Renal pelvis (tissue), 4 donors: ENCODE measurements around the gene CDK6. TPM values are rescaled to one million over a fixed set of nuclear protein-coding genes. Genes with fewer than 3 reads are reported as not detected.

ENCODE experiments used
- DNase-seq: peaks from one replicate; pipeline ENCODE4 v3.0.0-alpha.2; 2013
- polyA plus RNA-seq, 3 donors: library from polyadenylated mRNA; unstranded; fragments of 120-200 nt; gene quantifications; one replicate each; pipeline ENCODE4 v1.2.1, GENCODE V29; 2013; ENCODE audit not compliant: insufficient read length in 3 of 3

The CDK6 gene
- polyA plus RNA-seq, 3 donors, result 40.0 to 41.7 (median 40.3) TPM

- DNase-seq, result peak; percentile 22
Observed at GRCh38 chr7:92831716-92832533, 4.4 kb downstream of the CDK6 start.

GRCh38 chr7:92830532-92831110 is 5.8 kb downstream of the CDK6 start:
- DNase-seq, result no peak

- no peak for DNase-seq
Observed at GRCh38 chr7:92830027-92830426, 6.3 kb downstream of the CDK6 start.

GRCh38 chr7:92827464-92828120 is 8.8 kb downstream of the CDK6 start:
- DNase-seq, result no peak

- no peak for DNase-seq
Observed at GRCh38 chr7:92826258-92826938, 10.0 kb downstream of the CDK6 start.

- DNase-seq, result no peak
Observed at GRCh38 chr7:92824901-92825480, 11.4 kb downstream of the CDK6 start.

- no peak for DNase-seq
Observed at GRCh38 chr7:92824450-92824849, 11.9 kb downstream of the CDK6 start.

- no peak for DNase-seq
Observed at GRCh38 chr7:92823042-92823441, 13.3 kb downstream of the CDK6 start.

GRCh38 chr7:92820191-92820590 is 16.2 kb downstream of the CDK6 start:
- DNase-seq, result no peak

GRCh38 chr7:92817398-92817797 is 19.0 kb downstream of the CDK6 start:
- no peak for DNase-seq

- no peak for DNase-seq
Observed at GRCh38 chr7:92815412-92815811, 21.0 kb downstream of the CDK6 start.

GRCh38 chr7:92813390-92814024 is 22.9 kb downstream of the CDK6 start:
- no peak for DNase-seq

- no peak for DNase-seq
Observed at GRCh38 chr7:92811158-92811557, 25.2 kb downstream of the CDK6 start.

- DNase-seq, result peak; percentile 58
Observed at GRCh38 chr7:92809760-92810573, 26.4 kb downstream of the CDK6 start.

GRCh38 chr7:92809397-92809759 is 27.0 kb downstream of the CDK6 start:
- DNase-seq, result peak; percentile 45

GRCh38 chr7:92808635-92809034 is 27.7 kb downstream of the CDK6 start:
- DNase-seq, result no peak

GRCh38 chr7:92808006-92808405 is 28.4 kb downstream of the CDK6 start:
- no peak for DNase-seq

GRCh38 chr7:92806496-92806895 is 29.9 kb downstream of the CDK6 start:
- DNase-seq, result no peak

GRCh38 chr7:92802406-92802805 is 34.0 kb downstream of the CDK6 start:
- no peak for DNase-seq

- DNase-seq, result no peak
Observed at GRCh38 chr7:92799446-92800211, 36.7 kb downstream of the CDK6 start.
